Measurements from ENCODE around the gene RIPK1. TPM values are rescaled to one million over a fixed set of nuclear protein-coding genes. Genes with fewer than 3 reads are reported as not detected.

RIPK1 gene
- total and polyA plus RNA-seq, 9 of the 15 experiments (the other 6 are each of a cell fraction or from before 2014, with no cell fraction given), result 3.8 to 24.9 (median 17.7) TPM

- no peak for TF ChIP-seq TRIM25 (IDR thresholded peaks at IDR 0.05; ENCODE audit: borderline replicate concordance)
- TF ChIP-seq PYGO2 (tag; IDR thresholded peaks at IDR 0.05), result no peak
- no peak for TF ChIP-seq PTRF (tag; IDR thresholded peaks at IDR 0.05)
- no peak for TF ChIP-seq ZNF134 (CRISPR knock-in tag; conservative IDR thresholded peaks at IDR 0.05)
- no peak; the same call in 1 of the 2 replicates for TF ChIP-seq FOXJ2 (tag; IDR thresholded peaks at IDR 0.05)
- TF ChIP-seq GMEB1 (CRISPR knock-in tag; IDR thresholded peaks at IDR 0.05), result peak; percentile 76
- no peak for TF ChIP-seq PURB (CRISPR knock-in tag; IDR thresholded peaks at IDR 0.05; ENCODE audit: low read depth)
- peak; percentile 85 for TF ChIP-seq HNRNPL (IDR thresholded peaks at IDR 0.05; ENCODE audit: low read depth, low read length)
- TF ChIP-seq SOX6 (IDR thresholded peaks at IDR 0.05), result peak; percentile 64
- TF ChIP-seq POLR2A (conservative IDR thresholded peaks at IDR 0.05), result peak; percentile 95
- no peak for TF ChIP-seq ZNF3 (CRISPR knock-in tag; IDR thresholded peaks at IDR 0.05)
- TF ChIP-seq GTF2F1 (IDR thresholded peaks at IDR 0.05; ENCODE audit: low read depth, low read length), result peak; percentile 93
- TF ChIP-seq ZNF445 (CRISPR knock-in tag; IDR thresholded peaks at IDR 0.05; ENCODE audit: low read depth), result no peak
- no peak for TF ChIP-seq BCOR (IDR thresholded peaks at IDR 0.05)
- no peak for TF ChIP-seq SFPQ (IDR thresholded peaks at IDR 0.05; ENCODE audit: low read depth, low read length)
- no peak for TF ChIP-seq CEBPB (tag; IDR thresholded peaks at IDR 0.05)
- no peak for TF ChIP-seq ZNF140 (CRISPR knock-in tag; IDR thresholded peaks at IDR 0.05)
- TF ChIP-seq THAP12 (CRISPR knock-in tag; IDR thresholded peaks at IDR 0.05), result peak; percentile 89
- no peak; the same call in 1 of the 2 replicates for TF ChIP-seq TOE1 (IDR thresholded peaks at IDR 0.05; ENCODE audit: borderline replicate concordance)
- TF ChIP-seq TOE1 (CRISPR knock-in tag; IDR thresholded peaks at IDR 0.05; ENCODE audit: borderline replicate concordance, low read depth), result no peak
- TF ChIP-seq SREBF1 (IDR thresholded peaks at IDR 0.05; ENCODE audit: borderline replicate concordance, low read depth, low read length), result no peak
- no peak for TF ChIP-seq MAFK (IDR thresholded peaks at IDR 0.05; ENCODE audit: low read length)
Observed at GRCh38 chr6:3157131-3157933, 89.0 kb downstream of the RIPK1 start, which contains the start of gene TUBB2A (continued).
